ENCODE data around the gene EIF4G2. TPM values are rescaled to one million over a fixed set of nuclear protein-coding genes. Genes with fewer than 3 reads are reported as not detected.

The EIF4G2 gene
- total RNA-seq, 2 experiments from 2014 or later: 650 to 817 TPM

- Mint-ChIP-seq H3K9me3 (no peaks in the 10 kb centered on the region), H3K4me3 (no peak overlapping the region), H3K4me1 (no peaks in the 10 kb centered on the region), H3K27ac (no peak overlapping the region), H3K27me3 (no peaks in the 10 kb centered on the region), H3K36me3 (ENCODE audit: low read depth) (no peaks in the 10 kb centered on the region)
- POLR2A ChIA-PET: interaction anchor here (0.8 kb wide), 1 partner anchor 9 kb away, joined by 4 read pairs; no protein-coding TSS in a partner anchor
- no peak for DNase-seq
- CTCF ChIA-PET: interaction anchor here (0.9 to 4.3 kb wide), 4 partner anchors 8 to 19 kb away, joined by 3 to 23 read pairs (median 4); no protein-coding TSS in a partner anchor
Observed at GRCh38 chr11:10784232-10785145, 24.2 kb downstream of the EIF4G2 start.

DNA sequence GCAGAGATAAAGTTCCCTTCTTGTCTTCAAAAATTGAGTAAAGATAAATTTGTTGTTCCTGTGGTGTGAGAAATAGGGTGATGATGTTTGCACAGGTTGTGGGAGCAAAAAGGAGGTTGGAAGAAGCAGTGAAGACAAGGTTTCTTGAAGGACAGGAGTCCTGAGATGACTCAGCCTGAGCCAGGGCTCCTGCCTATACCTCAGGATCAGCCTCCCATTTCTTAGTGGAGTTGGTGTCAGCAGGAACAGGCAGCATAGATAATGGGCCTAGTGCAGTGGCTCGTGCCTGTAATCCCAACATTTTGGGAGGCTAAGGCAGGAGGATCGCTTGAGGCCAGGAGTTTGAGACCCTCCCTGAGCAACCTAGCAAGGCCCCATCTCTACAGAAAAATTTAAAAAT is 28.7 kb downstream of the EIF4G2 start:
- H3K4me1 Mint-ChIP-seq: no peaks in the 10 kb centered on the region
- no peaks in the 10 kb centered on the region for H3K27me3 Mint-ChIP-seq
- ChIA-PET CTCF (interaction anchor here (0.6 to 4.3 kb wide), 4 partner anchors 9 to 199 kb away, joined by 3 to 23 read pairs (median 3); no protein-coding TSS in a partner anchor), POLR2A (no interaction called here)
- no peak for DNase-seq
- no peak overlapping the region for H3K4me3 Mint-ChIP-seq
- H3K36me3 Mint-ChIP-seq (ENCODE audit: low read depth): peaks cover 27% of the 10 kb centered on the region
- no peaks in the 10 kb centered on the region for H3K9me3 Mint-ChIP-seq
- no peak overlapping the region for H3K27ac Mint-ChIP-seq

- peaks cover 37% of the 10 kb centered on the region for H3K36me3 Mint-ChIP-seq (ENCODE audit: low read depth)
- no peaks in the 10 kb centered on the region for H3K27me3 Mint-ChIP-seq
- ChIA-PET POLR2A (interaction anchor here (0.5 kb wide), 1 partner anchor 1867 kb away, joined by 4 read pairs; no protein-coding TSS in a partner anchor), CTCF (interaction anchor here (1.0 to 1.5 kb wide), 3 partner anchors 11 to 30 kb away, joined by 3 to 5 read pairs (median 4); partner anchors contain the start of gene EIF4G2)
- no peak for DNase-seq
- H3K9me3 Mint-ChIP-seq: no peaks in the 10 kb centered on the region
- H3K4me1 Mint-ChIP-seq: no peaks in the 10 kb centered on the region
- no peak overlapping the region for H3K4me3 Mint-ChIP-seq
- no peak overlapping the region for H3K27ac Mint-ChIP-seq
Observed at GRCh38 chr11:10779086-10779485, 29.6 kb downstream of the EIF4G2 start.

- ChIA-PET CTCF (interaction anchor here (1.0 to 1.5 kb wide), 3 partner anchors 11 to 31 kb away, joined by 3 to 5 read pairs (median 4); partner anchors contain the start of gene EIF4G2), POLR2A (no interaction called here)
- no peaks in the 10 kb centered on the region for H3K4me1 Mint-ChIP-seq
- H3K27me3 Mint-ChIP-seq: no peaks in the 10 kb centered on the region
- H3K36me3 Mint-ChIP-seq (ENCODE audit: low read depth): peaks cover 40% of the 10 kb centered on the region
- no peak for DNase-seq
- no peaks in the 10 kb centered on the region for H3K9me3 Mint-ChIP-seq
- no peak overlapping the region for H3K27ac Mint-ChIP-seq
- no peak overlapping the region for H3K4me3 Mint-ChIP-seq
Observed at GRCh38 chr11:10778217-10778970, 30.3 kb downstream of the EIF4G2 start.

DNA sequence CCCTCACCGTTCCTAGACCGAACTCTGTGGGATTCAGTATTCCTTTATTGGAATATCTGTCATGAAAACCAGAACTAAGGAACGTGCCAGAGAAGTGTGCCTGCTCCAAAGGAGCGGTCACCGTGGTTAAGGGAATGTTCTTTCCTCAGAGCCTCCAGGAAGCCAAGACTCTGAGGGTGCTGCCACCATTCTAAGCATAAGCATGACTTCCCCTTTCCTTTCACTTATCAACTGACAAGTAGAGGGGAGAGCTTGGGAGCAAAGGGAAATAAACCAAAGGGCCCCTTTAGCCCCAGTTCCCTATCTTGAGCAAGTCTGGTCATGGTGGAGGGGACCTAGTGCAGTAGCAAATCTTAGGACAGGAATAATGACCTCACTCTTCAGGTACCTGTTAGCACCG is 30.9 kb downstream of the EIF4G2 start:
- no peaks in the 10 kb centered on the region for H3K27me3 Mint-ChIP-seq
- no peaks in the 10 kb centered on the region for H3K4me1 Mint-ChIP-seq
- H3K9me3 Mint-ChIP-seq: no peaks in the 10 kb centered on the region
- no peak overlapping the region for H3K27ac Mint-ChIP-seq
- no peak overlapping the region for H3K4me3 Mint-ChIP-seq
- ChIA-PET POLR2A (interaction anchor here (0.7 kb wide), 1 partner anchor 77 kb away, joined by 5 read pairs; no protein-coding TSS in a partner anchor), CTCF (interaction anchor here (0.7 to 1.5 kb wide), 3 partner anchors 15 to 1150 kb away, joined by 4 to 5 read pairs (median 5); partner anchors contain the start of gene EIF4G2)
- peaks cover 44% of the 10 kb centered on the region for H3K36me3 Mint-ChIP-seq (ENCODE audit: low read depth)
- DNase-seq: no peak

GRCh38 chr11:10777393-10777793 is 31.3 kb downstream of the EIF4G2 start:
- no peaks in the 10 kb centered on the region for H3K27me3 Mint-ChIP-seq
- H3K27ac Mint-ChIP-seq: no peak overlapping the region

GRCh38 chr11:10774811-10775210 is 33.9 kb downstream of the EIF4G2 start:
- Mint-ChIP-seq H3K4me1 (no peaks in the 10 kb centered on the region), H3K9me3 (no peaks in the 10 kb centered on the region), H3K27me3 (no peaks in the 10 kb centered on the region), H3K4me3 (no peak overlapping the region), H3K27ac (no peak overlapping the region), H3K36me3 (ENCODE audit: low read depth) (peaks cover 65% of the 10 kb centered on the region)
- no peak for DNase-seq
- POLR2A ChIA-PET: no interaction called here
- CTCF ChIA-PET: interaction anchor here (0.6 to 1.4 kb wide), 4 partner anchors 9 to 62 kb away, joined by 3 to 5 read pairs (median 3); no protein-coding TSS in a partner anchor

More at GRCh38 chr11:10777393-10777793, 31.3 kb downstream of the EIF4G2 start:
- CTCF ChIA-PET: interaction anchor here (0.7 kb wide), 1 partner anchor 1151 kb away, joined by 5 read pairs; no protein-coding TSS in a partner anchor
- Mint-ChIP-seq H3K4me1 (no peaks in the 10 kb centered on the region), H3K4me3 (no peak overlapping the region), H3K36me3 (ENCODE audit: low read depth) (peaks cover 44% of the 10 kb centered on the region), H3K9me3 (no peaks in the 10 kb centered on the region)
- POLR2A ChIA-PET: interaction anchor here (0.7 kb wide), 1 partner anchor 77 kb away, joined by 5 read pairs; no protein-coding TSS in a partner anchor
- DNase-seq: no peak

- CTCF ChIA-PET: interaction anchor here (0.5 to 1.7 kb wide), 4 partner anchors 12 to 998 kb away, joined by 3 to 5 read pairs (median 4); no protein-coding TSS in a partner anchor
- Mint-ChIP-seq H3K27me3 (no peaks in the 10 kb centered on the region), H3K9me3 (no peaks in the 10 kb centered on the region), H3K4me1 (no peaks in the 10 kb centered on the region), H3K36me3 (ENCODE audit: low read depth) (peaks cover 64% of the 10 kb centered on the region), H3K4me3 (no peak overlapping the region), H3K27ac (no peak overlapping the region)
- no peak for DNase-seq
- POLR2A ChIA-PET: no interaction called here
Observed at GRCh38 chr11:10771457-10771856, 37.3 kb downstream of the EIF4G2 start.

- Mint-ChIP-seq H3K27me3 (no peaks in the 10 kb centered on the region), H3K9me3 (no peaks in the 10 kb centered on the region), H3K4me3 (no peak overlapping the region), H3K4me1 (no peaks in the 10 kb centered on the region), H3K36me3 (ENCODE audit: low read depth) (peaks cover 65% of the 10 kb centered on the region), H3K27ac (no peak overlapping the region)
- DNase-seq: peak; percentile 30
- CTCF ChIA-PET: interaction anchor here (0.5 to 1.7 kb wide), 8 partner anchors 10 to 997 kb away, joined by 3 to 5 read pairs (median 3); no protein-coding TSS in a partner anchor
- POLR2A ChIA-PET: no interaction called here
Observed at GRCh38 chr11:10770626-10771254, 38.0 kb downstream of the EIF4G2 start.

GRCh38 chr11:10764412-10764811 is 44.3 kb downstream of the EIF4G2 start:
- Mint-ChIP-seq H3K4me1 (peaks cover 10% of the 10 kb centered on the region), H3K36me3 (ENCODE audit: low read depth) (peaks cover 50% of the 10 kb centered on the region), H3K4me3 (no peak overlapping the region), H3K27ac (no peak overlapping the region), H3K27me3 (no peaks in the 10 kb centered on the region), H3K9me3 (no peaks in the 10 kb centered on the region)
- ChIA-PET POLR2A (no interaction called here), CTCF (interaction anchor here (1.5 kb wide), 1 partner anchor 28 kb away, joined by 5 read pairs; no protein-coding TSS in a partner anchor)
- no peak for DNase-seq

DNA sequence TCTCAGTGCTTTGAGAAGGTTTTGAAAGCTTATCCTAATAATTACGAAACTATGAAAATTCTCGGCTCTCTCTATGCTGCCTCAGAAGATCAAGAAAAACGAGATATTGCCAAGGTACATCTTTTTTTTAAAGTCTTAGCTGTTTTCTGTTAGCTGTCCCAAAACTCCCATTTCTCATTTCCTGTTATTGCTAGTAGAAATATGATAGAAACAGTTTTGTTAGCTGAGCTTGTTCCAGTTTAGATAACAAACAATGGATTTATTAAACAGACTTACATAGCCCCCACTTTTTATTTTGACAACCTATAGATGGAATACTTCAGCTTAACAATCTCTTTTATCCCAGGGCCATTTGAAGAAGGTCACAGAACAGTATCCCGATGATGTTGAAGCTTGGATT is 45.0 kb downstream of the EIF4G2 start:
- peaks cover 10% of the 10 kb centered on the region for H3K4me1 Mint-ChIP-seq
- H3K36me3 Mint-ChIP-seq (ENCODE audit: low read depth): peaks cover 50% of the 10 kb centered on the region
- H3K9me3 Mint-ChIP-seq: no peaks in the 10 kb centered on the region
- no peak for DNase-seq
- ChIA-PET POLR2A (interaction anchor here (0.6 kb wide), 1 partner anchor 1079 kb away, joined by 3 read pairs; no protein-coding TSS in a partner anchor), CTCF (interaction anchor here (1.5 kb wide), 1 partner anchor 29 kb away, joined by 5 read pairs; no protein-coding TSS in a partner anchor)
- no peaks in the 10 kb centered on the region for H3K27me3 Mint-ChIP-seq
- no peak overlapping the region for H3K4me3 Mint-ChIP-seq
- H3K27ac Mint-ChIP-seq: no peak overlapping the region

- ChIA-PET CTCF (no interaction called here), POLR2A (no interaction called here)
- H3K4me1 Mint-ChIP-seq: peaks cover 10% of the 10 kb centered on the region
- H3K27ac Mint-ChIP-seq: no peak overlapping the region
- no peaks in the 10 kb centered on the region for H3K9me3 Mint-ChIP-seq
- peaks cover 48% of the 10 kb centered on the region for H3K36me3 Mint-ChIP-seq (ENCODE audit: low read depth)
- DNase-seq: no peak
- no peaks in the 10 kb centered on the region for H3K27me3 Mint-ChIP-seq
- H3K4me3 Mint-ChIP-seq: no peak overlapping the region
Observed at GRCh38 chr11:10762913-10763421, 45.8 kb downstream of the EIF4G2 start.
